Epithelial cell of proximal tubule (primary cell): ENCODE data around the gene FAM184B. TPM values are rescaled to one million over a fixed set of nuclear protein-coding genes. Genes with fewer than 3 reads are reported as not detected.

Experiments used
- DNase-seq: peaks from one replicate; pipeline ENCODE4 v3.0.0-alpha.2; 2011; ENCODE audit warnings: low read depth
- H3K4me3 ChIP-seq: 2 replicates; pipeline ENCODE4 v1.5.1; 2011; ENCODE audit warnings: low read depth, mild to moderate bottlenecking, low read length
- total RNA-seq: library from RNA; depleted of rRNA; stranded (reverse); fragments of >200 nt; gene quantifications from 2 replicates; pipeline ENCODE4 v1.2.3, GENCODE V29; 2015
- TF ChIP-seq, protein P1 (sequence below): conservative IDR thresholded peaks from 2 replicates; pipeline ENCODE4 v1.5.1; 2012; ENCODE audit warnings: low read depth, mild to moderate bottlenecking, low read length

FAM184B gene
- total RNA-seq, 1 donor from 2014 or later: 0.17 TPM

DNA sequence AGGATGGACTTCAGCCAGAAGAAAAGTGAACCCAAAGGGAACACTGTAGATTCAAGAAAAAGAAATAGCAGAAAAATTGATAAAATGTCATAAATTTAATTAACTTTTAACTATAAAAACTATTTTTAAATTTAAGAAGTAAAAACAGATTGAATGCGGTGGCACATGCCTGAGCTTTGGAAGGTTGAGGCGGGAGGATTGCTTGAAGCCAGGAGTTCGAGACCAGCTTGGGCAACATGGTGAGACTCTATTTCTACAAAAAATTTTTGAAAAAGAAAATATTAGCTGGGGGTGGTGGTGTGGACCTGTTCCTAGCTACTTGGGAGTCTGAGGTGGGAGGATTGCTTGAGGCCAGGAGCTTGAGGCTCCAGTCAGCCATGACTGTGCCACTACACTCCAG, 3.0 kb downstream of the FAM184B start:
- TF ChIP-seq, protein P1, sequence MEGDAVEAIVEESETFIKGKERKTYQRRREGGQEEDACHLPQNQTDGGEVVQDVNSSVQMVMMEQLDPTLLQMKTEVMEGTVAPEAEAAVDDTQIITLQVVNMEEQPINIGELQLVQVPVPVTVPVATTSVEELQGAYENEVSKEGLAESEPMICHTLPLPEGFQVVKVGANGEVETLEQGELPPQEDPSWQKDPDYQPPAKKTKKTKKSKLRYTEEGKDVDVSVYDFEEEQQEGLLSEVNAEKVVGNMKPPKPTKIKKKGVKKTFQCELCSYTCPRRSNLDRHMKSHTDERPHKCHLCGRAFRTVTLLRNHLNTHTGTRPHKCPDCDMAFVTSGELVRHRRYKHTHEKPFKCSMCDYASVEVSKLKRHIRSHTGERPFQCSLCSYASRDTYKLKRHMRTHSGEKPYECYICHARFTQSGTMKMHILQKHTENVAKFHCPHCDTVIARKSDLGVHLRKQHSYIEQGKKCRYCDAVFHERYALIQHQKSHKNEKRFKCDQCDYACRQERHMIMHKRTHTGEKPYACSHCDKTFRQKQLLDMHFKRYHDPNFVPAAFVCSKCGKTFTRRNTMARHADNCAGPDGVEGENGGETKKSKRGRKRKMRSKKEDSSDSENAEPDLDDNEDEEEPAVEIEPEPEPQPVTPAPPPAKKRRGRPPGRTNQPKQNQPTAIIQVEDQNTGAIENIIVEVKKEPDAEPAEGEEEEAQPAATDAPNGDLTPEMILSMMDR: no peak
- DNase-seq: no peak
- no peak overlapping the region for H3K4me3 ChIP-seq

DNA sequence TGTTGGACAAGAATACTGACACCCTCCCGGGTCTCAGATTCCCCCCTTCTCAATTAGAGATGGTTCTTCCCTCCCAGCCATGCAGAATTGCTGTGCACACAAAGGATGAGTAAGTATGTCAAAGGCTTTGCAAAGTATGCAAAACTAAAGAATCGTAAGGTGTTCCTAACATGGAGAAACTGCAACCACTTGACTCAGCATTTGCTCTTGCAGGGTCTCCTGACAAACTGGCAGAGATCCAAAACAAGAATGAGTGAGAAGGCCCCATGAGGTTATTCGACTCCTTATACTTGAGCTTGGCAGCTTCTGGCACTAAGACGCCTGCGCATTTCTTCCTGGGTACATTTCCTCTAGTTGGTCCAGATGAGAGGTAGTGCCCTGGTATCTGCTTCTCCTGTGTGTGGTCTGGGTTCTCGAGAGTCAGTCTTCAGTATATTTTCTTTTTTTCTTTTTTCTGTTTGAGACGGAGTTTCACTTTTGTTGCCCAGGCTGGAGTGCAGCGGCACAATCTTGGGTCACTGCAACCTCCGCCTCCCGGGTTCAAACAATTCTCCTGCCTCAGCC, 8.2 kb downstream of the FAM184B start:
- DNase-seq: no peak
- no peak overlapping the region for H3K4me3 ChIP-seq
- TF ChIP-seq, protein P1: no peak

DNA sequence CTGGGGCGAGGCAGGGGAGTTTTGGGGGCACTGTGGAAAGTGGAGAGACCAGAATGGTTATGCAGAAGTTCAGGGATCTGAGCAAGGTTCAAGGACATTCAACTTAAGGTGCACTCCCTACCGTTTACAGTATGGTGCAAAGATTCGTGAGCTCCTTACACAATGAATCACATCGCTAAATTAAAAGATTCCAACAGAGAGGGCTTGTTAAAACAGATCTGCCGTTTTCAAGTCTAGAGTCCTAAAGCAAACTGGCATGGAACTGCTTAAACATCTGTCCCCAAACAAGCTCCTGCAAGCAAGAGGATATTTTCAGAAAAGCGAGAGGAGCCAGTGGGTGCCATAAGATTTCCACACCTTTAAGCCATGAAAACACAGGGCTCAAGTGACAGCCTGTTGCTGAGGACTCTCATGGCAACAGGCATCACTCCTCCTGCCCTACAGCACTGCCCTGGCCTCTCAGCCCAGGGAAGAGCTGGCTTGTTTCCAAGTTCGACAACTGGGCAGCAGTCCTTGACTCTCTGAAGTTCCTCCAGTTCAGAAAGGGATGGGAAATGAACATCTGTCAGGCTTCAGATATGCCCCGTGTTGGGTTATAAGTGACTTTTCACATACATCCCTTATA, 10.0 kb downstream of the FAM184B start:
- TF ChIP-seq, protein P1: no peak
- H3K4me3 ChIP-seq: no peak overlapping the region
- DNase-seq: no peak

DNA sequence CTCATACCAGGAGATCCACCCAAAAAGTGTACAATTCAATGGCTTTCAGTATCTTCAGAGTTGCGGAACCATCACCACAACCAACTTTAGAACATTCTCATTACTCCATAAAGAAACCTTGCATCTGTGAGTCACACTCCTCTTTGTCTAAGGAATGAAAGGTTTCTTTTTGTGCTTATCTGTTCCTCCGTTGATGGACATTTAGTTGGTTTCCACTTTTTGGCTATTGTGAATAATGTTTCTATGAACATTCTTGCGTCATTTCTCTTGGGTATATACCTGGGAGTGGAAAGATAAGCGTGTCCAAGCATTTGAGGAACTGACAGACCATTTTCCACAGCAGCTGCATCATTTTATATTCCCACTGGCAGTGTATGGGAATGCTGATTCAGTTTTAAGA, 10.6 kb downstream of the FAM184B start:
- DNase-seq: no peak
- H3K4me3 ChIP-seq: no peak overlapping the region
- TF ChIP-seq, protein P1: no peak

GRCh38 chr4:17769406-17770174, 11.8 kb downstream of the FAM184B start:
- no peak for DNase-seq
- TF ChIP-seq, protein P1: no peak
- H3K4me3 ChIP-seq: no peak overlapping the region

- TF ChIP-seq, protein P1: no peak
- no peak for DNase-seq
- H3K4me3 ChIP-seq: no peak overlapping the region
Observed at GRCh38 chr4:17766826-17767458, 14.5 kb downstream of the FAM184B start.
